CD4-positive, CD25-positive, alpha-beta regulatory T cell (primary cell): ENCODE measurements around the gene SRSF8. TPM values are rescaled to one million over a fixed set of nuclear protein-coding genes. Genes with fewer than 3 reads are reported as not detected.
"Not testable (repeated sequence)": the region's sequence is repeated elsewhere in the genome, so short reads cannot be mapped to it uniquely, and the experiment has no call there.

Experiments
- ATAC-seq, 2 donors: fragments of 150-1000 bp; cut with Tn5 transposase; one replicate each; pipeline ENCODE4 v1.10.0; 2021; ENCODE audit warnings: low read depth in 2 of 2, moderate number of reproducible peaks in 2 of 2, moderate library complexity in 1 of 2
- DNase-seq, 3 donors: peaks; one replicate each; pipeline versions ENCODE4 v3.0.0 to v3.0.0-alpha.2; 2012 to 2022; ENCODE audit warnings: mixed read lengths in 1 of 3
- H3K27ac ChIP-seq: one replicate; pipeline ENCODE4 v1.7.0; 2013; ENCODE audit warnings: mild to moderate bottlenecking, low read length; ENCODE audit not compliant: insufficient read depth, poor library complexity, severe bottlenecking
- H3K27me3 ChIP-seq: one replicate; pipeline ENCODE4 v1.7.0; 2013; ENCODE audit warnings: low read length; ENCODE audit not compliant: control insufficient read depth, insufficient read depth
- H3K36me3 ChIP-seq: one replicate; pipeline ENCODE4 v1.7.0; 2013; ENCODE audit warnings: mild to moderate bottlenecking, low read length, moderate library complexity; ENCODE audit not compliant: control insufficient read depth, insufficient read depth
- H3K4me1 ChIP-seq: 2 replicates; pipeline ENCODE4 v1.7.0; 2013; ENCODE audit warnings: mild to moderate bottlenecking, low read length; ENCODE audit not compliant: insufficient read depth, control insufficient read depth, poor library complexity, severe bottlenecking
- H3K4me3 ChIP-seq: one replicate; pipeline ENCODE4 v1.7.0; 2013; ENCODE audit warnings: low read depth, mild to moderate bottlenecking, low read length, moderate library complexity
- H3K9me3 ChIP-seq, 2 experiments: 1 replicate in 1 of 2; 2 replicates in 1 of 2; pipeline ENCODE4 v1.7.0; 2013; ENCODE audit warnings: low read length in 2 of 2, mild to moderate bottlenecking in 1 of 2, moderate library complexity in 1 of 2; ENCODE audit not compliant: control insufficient read depth in 2 of 2
- H3K27ac Mint-ChIP-seq, 3 donors: one replicate each; pipeline ENCODE4 v1.8.0; 2020 to 2022; ENCODE audit warnings: mild to moderate bottlenecking in 3 of 3, mixed read lengths in 3 of 3, moderate library complexity in 2 of 3
- H3K27me3 Mint-ChIP-seq: one replicate; pipeline ENCODE4 v1.8.0; 2022; ENCODE audit warnings: mild to moderate bottlenecking, mixed read lengths
- H3K36me3 Mint-ChIP-seq: one replicate; pipeline ENCODE4 v1.8.0; 2020; ENCODE audit warnings: mixed read lengths
- H3K4me1 Mint-ChIP-seq, 4 donors: one replicate each; pipeline ENCODE4 v1.8.0; 2020 to 2022; ENCODE audit warnings: mixed read lengths in 4 of 4, mild to moderate bottlenecking in 1 of 4
- H3K4me3 Mint-ChIP-seq, 4 donors: one replicate each; pipeline ENCODE4 v1.8.0; 2020 to 2022; ENCODE audit warnings: mild to moderate bottlenecking in 4 of 4, mixed read lengths in 4 of 4, moderate library complexity in 3 of 4
- H3K9me3 Mint-ChIP-seq, 7 donors: one replicate each; pipeline ENCODE4 v1.8.0; 2020 to 2022; ENCODE audit warnings: mixed read lengths in 7 of 7, mild to moderate bottlenecking in 3 of 7, moderate library complexity in 2 of 7
- polyA plus RNA-seq, 4 donors: library from polyadenylated mRNA; unstranded; fragments of 300-500 nt; fragmentation: Illumina TruSeq; gene quantifications; one replicate each; pipeline ENCODE4 v1.2.3, GENCODE V29; 2021
- total RNA-seq: library from RNA; stranded (reverse); gene quantifications from one replicate; pipeline ENCODE4 v1.2.3, GENCODE V29; 2022

SRSF8 gene
- 57.4 TPM for total RNA-seq
- 100 to 1,000 TPM; 119 to 145 (median 134) TPM for polyA plus RNA-seq

- H3K27ac ChIP-seq: peak within 1 kb of the TSS; percentile 87
- H3K4me1 Mint-ChIP-seq: peaks cover 23 to 31% (median 28%) of the 10 kb centered on the region in 4 donors
- H3K27me3 ChIP-seq: peaks cover 4% of the 10 kb centered on the region
- ATAC-seq (peak; percentile 2 to 3), DNase-seq (no peak)
- H3K4me1 ChIP-seq: peaks cover 20% of the 10 kb centered on the region
- H3K9me3 ChIP-seq: no peaks in the 10 kb centered on the region
- H3K9me3 Mint-ChIP-seq: peaks cover 0 to 2% (median 0%) of the 10 kb centered on the region in 7 donors
- H3K27ac Mint-ChIP-seq: peak within 1 kb of the TSS; percentile 97 to 98 (median 98)
- H3K36me3 Mint-ChIP-seq: peaks cover 9% of the 10 kb centered on the region
- peak within 1 kb of the TSS; percentile 94 to 99 (median 97) for H3K4me3 Mint-ChIP-seq
- H3K4me3 ChIP-seq: peak within 1 kb of the TSS; percentile 100
- H3K27me3 Mint-ChIP-seq: peaks cover 15% of the 10 kb centered on the region
- no peaks in the 10 kb centered on the region for H3K36me3 ChIP-seq
These were observed at the start of gene SRSF8 for GRCh38 chr11:95066716-95067038. Gene SRSF8 (plus strand): TSS chr11:95066919. CDS start chr11:95067227, 308 bp downstream.

GRCh38 chr11:95021468-95021867, 45.3 kb upstream of the SRSF8 start:
- not testable (repeated sequence) for H3K27ac ChIP-seq, H3K27me3 ChIP-seq, H3K9me3 ChIP-seq, H3K27me3 Mint-ChIP-seq, H3K36me3 Mint-ChIP-seq, H3K4me1 Mint-ChIP-seq, H3K4me3 ChIP-seq, DNase-seq, H3K36me3 ChIP-seq, H3K27ac Mint-ChIP-seq, H3K4me3 Mint-ChIP-seq, H3K9me3 Mint-ChIP-seq, H3K4me1 ChIP-seq, ATAC-seq

- Histone ChIP-seq H3K27ac (no peak within 1 kb of the TSS), H3K4me3 (no peak within 1 kb of the TSS), H3K4me1 (no peaks in the 10 kb centered on the region), H3K9me3 (no peaks in the 10 kb centered on the region), H3K27me3 (no peaks in the 10 kb centered on the region), H3K36me3 (no peaks in the 10 kb centered on the region)
- H3K4me3 Mint-ChIP-seq: no peak within 1 kb of the TSS
- ATAC-seq (no peak), DNase-seq (no peak)
- peaks cover 4% of the 10 kb centered on the region for H3K27me3 Mint-ChIP-seq
- H3K9me3 Mint-ChIP-seq: no peaks in the 10 kb centered on the region
- no peak within 1 kb of the TSS for H3K27ac Mint-ChIP-seq
- no peaks in the 10 kb centered on the region for H3K36me3 Mint-ChIP-seq
- no peaks in the 10 kb centered on the region for H3K4me1 Mint-ChIP-seq
These were observed 41.8 kb upstream of the SRSF8 start, which contains the start of gene KDM4E for GRCh38 chr11:95024958-95025357. Gene KDM4E (plus strand): TSS chr11:95025258. CDS start chr11:95025558, 300 bp downstream.

GRCh38 chr11:95025594-95025993, 41.1 kb upstream of the SRSF8 start:
- DNase-seq, H3K27me3 Mint-ChIP-seq, H3K27ac ChIP-seq, H3K9me3 ChIP-seq, H3K36me3 Mint-ChIP-seq, H3K4me1 Mint-ChIP-seq, ATAC-seq, H3K9me3 Mint-ChIP-seq, H3K4me3 ChIP-seq, H3K36me3 ChIP-seq, H3K4me3 Mint-ChIP-seq, H3K27ac Mint-ChIP-seq, H3K4me1 ChIP-seq, H3K27me3 ChIP-seq: not testable (repeated sequence)

GRCh38 chr11:95028357-95028756, 38.4 kb upstream of the SRSF8 start:
- Histone ChIP-seq H3K4me3 (no peak overlapping the region), H3K27me3 (peaks cover 3% of the 10 kb centered on the region), H3K4me1 (no peaks in the 10 kb centered on the region), H3K36me3 (no peaks in the 10 kb centered on the region), H3K27ac (no peak overlapping the region), H3K9me3 (no peaks in the 10 kb centered on the region)
- DNase-seq: no peak
- no peak for ATAC-seq
- Mint-ChIP-seq H3K4me1 (no peaks in the 10 kb centered on the region), H3K9me3 (no peaks in the 10 kb centered on the region), H3K36me3 (no peaks in the 10 kb centered on the region), H3K27me3 (peaks cover 15% of the 10 kb centered on the region), H3K4me3 (no peak overlapping the region), H3K27ac (no peak overlapping the region)

- H3K36me3 ChIP-seq: no peaks in the 10 kb centered on the region
- no peak overlapping the region for H3K4me3 ChIP-seq
- Mint-ChIP-seq H3K4me1 (no peaks in the 10 kb centered on the region), H3K36me3 (no peaks in the 10 kb centered on the region), H3K4me3 (no peak overlapping the region), H3K27me3 (peaks cover 39% of the 10 kb centered on the region), H3K27ac (no peak overlapping the region), H3K9me3 (no peaks in the 10 kb centered on the region)
- DNase-seq (no peak), ATAC-seq (no peak)
- H3K27ac ChIP-seq: no peak overlapping the region
- H3K4me1 ChIP-seq: no peaks in the 10 kb centered on the region
- H3K9me3 ChIP-seq: no peaks in the 10 kb centered on the region
- peaks cover 4% of the 10 kb centered on the region for H3K27me3 ChIP-seq
These were observed 33.7 kb upstream of the SRSF8 start for GRCh38 chr11:95033051-95033450.

GRCh38 chr11:95035316-95035715, 31.4 kb upstream of the SRSF8 start:
- Mint-ChIP-seq H3K4me1 (no peaks in the 10 kb centered on the region), H3K9me3 (no peaks in the 10 kb centered on the region), H3K36me3 (no peaks in the 10 kb centered on the region), H3K4me3 (no peak overlapping the region), H3K27me3 (peaks cover 53% of the 10 kb centered on the region), H3K27ac (no peak overlapping the region)
- DNase-seq (no peak), ATAC-seq (no peak)
- Histone ChIP-seq H3K4me1 (no peaks in the 10 kb centered on the region), H3K27ac (no peak overlapping the region), H3K27me3 (peaks cover 4% of the 10 kb centered on the region), H3K9me3 (no peaks in the 10 kb centered on the region), H3K4me3 (no peak overlapping the region), H3K36me3 (no peaks in the 10 kb centered on the region)

GRCh38 chr11:95037356-95038035, 29.2 kb upstream of the SRSF8 start:
- H3K27me3 Mint-ChIP-seq: peaks cover 43% of the 10 kb centered on the region
- peak in 1 of 2 donors; percentile 40 for ATAC-seq
- peak in 2 of 3 donors; percentile 8 to 16 for DNase-seq
- H3K27ac ChIP-seq, H3K4me3 Mint-ChIP-seq, H3K4me1 ChIP-seq, H3K4me3 ChIP-seq, H3K36me3 ChIP-seq, H3K27ac Mint-ChIP-seq, H3K36me3 Mint-ChIP-seq, H3K9me3 ChIP-seq, H3K9me3 Mint-ChIP-seq, H3K4me1 Mint-ChIP-seq: not testable (repeated sequence)
- peaks cover 11% of the 10 kb centered on the region for H3K27me3 ChIP-seq
